Skeletal muscle tissue (tissue), 4 donors: ENCODE measurements around the gene TOLLIP. TPM values are rescaled to one million over a fixed set of nuclear protein-coding genes. Genes with fewer than 3 reads are reported as not detected.
"Not testable (repeated sequence)": the region's sequence is repeated elsewhere in the genome, so short reads cannot be mapped to it uniquely, and the experiment has no call there.

Source experiments
- H3K27ac ChIP-seq: one replicate; pipeline ENCODE4 v1.7.0; 2013; ENCODE audit warnings: mild to moderate bottlenecking, low read depth, low read length, inconsistent platforms
- H3K27me3 ChIP-seq, 3 donors: one replicate each; pipeline ENCODE4 v1.7.0; 2013; ENCODE audit warnings: low read length in 3 of 3; ENCODE audit not compliant: control insufficient read depth in 3 of 3, insufficient read depth in 3 of 3
- H3K36me3 ChIP-seq, 3 donors: one replicate each; pipeline ENCODE4 v1.7.0; 2013; ENCODE audit warnings: low read length in 3 of 3; ENCODE audit not compliant: control insufficient read depth in 3 of 3, insufficient read depth in 3 of 3
- H3K4me1 ChIP-seq, 3 donors: one replicate each; pipeline ENCODE4 v1.7.0; 2013; ENCODE audit warnings: low read length in 3 of 3, mild to moderate bottlenecking in 3 of 3; ENCODE audit not compliant: control insufficient read depth in 3 of 3, insufficient read depth in 3 of 3
- H3K4me3 ChIP-seq, 3 donors: one replicate each; pipeline ENCODE4 v1.7.0; 2013; ENCODE audit warnings: low read length in 3 of 3
- H3K9ac ChIP-seq, 3 donors: one replicate each; pipeline ENCODE4 v1.7.0; 2013; ENCODE audit warnings: low read length in 3 of 3, mild to moderate bottlenecking in 3 of 3, moderate library complexity in 2 of 3, low read depth in 1 of 3
- H3K9me3 ChIP-seq, 3 donors: one replicate each; pipeline ENCODE4 v1.7.0; 2013; ENCODE audit warnings: low read length in 3 of 3; ENCODE audit not compliant: control insufficient read depth in 3 of 3
- total RNA-seq: library from RNA; depleted of rRNA; stranded (reverse); fragments of >200 nt; gene quantifications from one replicate; pipeline ENCODE4 v1.2.3, GENCODE V29; 2014
- donor health status: Osteomylitis.

TOLLIP gene
- total RNA-seq, 1 donor from 2014 or later, result 8.9 TPM

GRCh38 chr11:1252371-1253102 is 56.9 kb downstream of the TOLLIP start:
- Histone ChIP-seq H3K4me1 (no peaks in the 10 kb centered on the region), H3K4me3 (no peak overlapping the region), H3K27ac (no peak overlapping the region), H3K9ac (no peak overlapping the region), H3K9me3 (no peaks in the 10 kb centered on the region), H3K27me3 (peaks cover 0 to 8% (median 4%) of the 10 kb centered on the region in 3 donors), H3K36me3 (no peaks in the 10 kb centered on the region)

- H3K27ac ChIP-seq, result no peak overlapping the region
- no peaks in the 10 kb centered on the region for H3K4me1 ChIP-seq
- H3K27me3 ChIP-seq, result peaks cover 0 to 5% (median 0%) of the 10 kb centered on the region in 3 donors
- H3K9ac ChIP-seq, result no peak overlapping the region
- H3K36me3 ChIP-seq, result no peaks in the 10 kb centered on the region
- no peaks in the 10 kb centered on the region for H3K9me3 ChIP-seq
- H3K4me3 ChIP-seq, result no peak overlapping the region
Observed at GRCh38 chr11:1251236-1251770, 58.1 kb downstream of the TOLLIP start.

GRCh38 chr11:1250411-1250810 is 59.0 kb downstream of the TOLLIP start:
- not testable (repeated sequence) for H3K27ac ChIP-seq, H3K4me3 ChIP-seq, H3K9ac ChIP-seq, H3K4me1 ChIP-seq, H3K9me3 ChIP-seq, H3K27me3 ChIP-seq, H3K36me3 ChIP-seq

GRCh38 chr11:1248951-1249350 is 60.5 kb downstream of the TOLLIP start:
- H3K36me3 ChIP-seq, H3K9me3 ChIP-seq, H3K27ac ChIP-seq, H3K9ac ChIP-seq, H3K4me1 ChIP-seq, H3K4me3 ChIP-seq, H3K27me3 ChIP-seq: not testable (repeated sequence)

GRCh38 chr11:1247026-1247425 is 62.4 kb downstream of the TOLLIP start:
- H3K4me3 ChIP-seq, H3K27me3 ChIP-seq, H3K36me3 ChIP-seq, H3K4me1 ChIP-seq, H3K9me3 ChIP-seq, H3K27ac ChIP-seq, H3K9ac ChIP-seq: not testable (repeated sequence)

GRCh38 chr11:1246301-1246700 is 63.1 kb downstream of the TOLLIP start:
- H3K27ac ChIP-seq, H3K36me3 ChIP-seq: not testable (repeated sequence)

GRCh38 chr11:1245717-1246116 is 63.7 kb downstream of the TOLLIP start:
- not testable (repeated sequence) for H3K4me1 ChIP-seq, H3K9me3 ChIP-seq, H3K9ac ChIP-seq, H3K4me3 ChIP-seq, H3K27me3 ChIP-seq, H3K36me3 ChIP-seq, H3K27ac ChIP-seq

More at GRCh38 chr11:1246301-1246700, 63.1 kb downstream of the TOLLIP start:
- not testable (repeated sequence) for H3K27me3 ChIP-seq, H3K4me1 ChIP-seq, H3K4me3 ChIP-seq, H3K9ac ChIP-seq, H3K9me3 ChIP-seq

- H3K36me3 ChIP-seq, H3K27me3 ChIP-seq, H3K9ac ChIP-seq: not testable (repeated sequence)
Observed at GRCh38 chr11:1244557-1244956, 64.9 kb downstream of the TOLLIP start.

GRCh38 chr11:1243521-1243920 is 65.9 kb downstream of the TOLLIP start:
- not testable (repeated sequence) for H3K9me3 ChIP-seq, H3K27ac ChIP-seq, H3K9ac ChIP-seq, H3K4me1 ChIP-seq, H3K4me3 ChIP-seq, H3K27me3 ChIP-seq, H3K36me3 ChIP-seq

More at GRCh38 chr11:1244557-1244956, 64.9 kb downstream of the TOLLIP start:
- H3K4me1 ChIP-seq, H3K4me3 ChIP-seq, H3K9me3 ChIP-seq, H3K27ac ChIP-seq: not testable (repeated sequence)

- not testable (repeated sequence) for H3K9me3 ChIP-seq, H3K9ac ChIP-seq, H3K4me3 ChIP-seq, H3K4me1 ChIP-seq, H3K27ac ChIP-seq, H3K36me3 ChIP-seq, H3K27me3 ChIP-seq
Observed at GRCh38 chr11:1242751-1243150, 66.7 kb downstream of the TOLLIP start.
